Measurements from ENCODE around the gene LTBP1. TPM values are rescaled to one million over a fixed set of nuclear protein-coding genes. Genes with fewer than 3 reads are reported as not detected.

The LTBP1 gene
- total RNA-seq, 1 experiment from 2014 or later: 119 TPM

GRCh38 chr2:32902174-32902573 is 44.6 kb upstream of the LTBP1 start:
- Mint-ChIP-seq H3K4me1 (ENCODE audit: insufficient read depth, unreplicated experiment) (peaks cover 8% of the 10 kb centered on the region), H3K36me3 (ENCODE audit: insufficient read depth, unreplicated experiment) (peaks cover 5% of the 10 kb centered on the region), H3K9me3 (ENCODE audit: unreplicated experiment) (peaks cover 7% of the 10 kb centered on the region), H3K27ac (ENCODE audit: low read depth, unreplicated experiment) (no peak overlapping the region), H3K4me3 (ENCODE audit: unreplicated experiment) (no peak overlapping the region), H3K27me3 (ENCODE audit: insufficient read depth, unreplicated experiment) (peaks cover 44% of the 10 kb centered on the region)
- ChIA-PET POLR2A (no interaction called here), CTCF (interaction anchor here (1.3 kb wide), 1 partner anchor 131 kb away, joined by 4 read pairs; no protein-coding TSS in a partner anchor)
- DNase-seq (ENCODE audit: unreplicated experiment): no peak
- TF ChIP-seq, protein P1, sequence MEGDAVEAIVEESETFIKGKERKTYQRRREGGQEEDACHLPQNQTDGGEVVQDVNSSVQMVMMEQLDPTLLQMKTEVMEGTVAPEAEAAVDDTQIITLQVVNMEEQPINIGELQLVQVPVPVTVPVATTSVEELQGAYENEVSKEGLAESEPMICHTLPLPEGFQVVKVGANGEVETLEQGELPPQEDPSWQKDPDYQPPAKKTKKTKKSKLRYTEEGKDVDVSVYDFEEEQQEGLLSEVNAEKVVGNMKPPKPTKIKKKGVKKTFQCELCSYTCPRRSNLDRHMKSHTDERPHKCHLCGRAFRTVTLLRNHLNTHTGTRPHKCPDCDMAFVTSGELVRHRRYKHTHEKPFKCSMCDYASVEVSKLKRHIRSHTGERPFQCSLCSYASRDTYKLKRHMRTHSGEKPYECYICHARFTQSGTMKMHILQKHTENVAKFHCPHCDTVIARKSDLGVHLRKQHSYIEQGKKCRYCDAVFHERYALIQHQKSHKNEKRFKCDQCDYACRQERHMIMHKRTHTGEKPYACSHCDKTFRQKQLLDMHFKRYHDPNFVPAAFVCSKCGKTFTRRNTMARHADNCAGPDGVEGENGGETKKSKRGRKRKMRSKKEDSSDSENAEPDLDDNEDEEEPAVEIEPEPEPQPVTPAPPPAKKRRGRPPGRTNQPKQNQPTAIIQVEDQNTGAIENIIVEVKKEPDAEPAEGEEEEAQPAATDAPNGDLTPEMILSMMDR (IDR thresholded peaks at IDR 0.05; ENCODE audit: unreplicated experiment): no peak
- BruUV-seq (replicated peaks): no TSS peak
- intact Hi-C loops (cut with micrococcal nuclease): no loop called here

GRCh38 chr2:32902986-32903385 is 43.8 kb upstream of the LTBP1 start:
- POLR2A ChIA-PET: no interaction called here
- Mint-ChIP-seq H3K4me3 (ENCODE audit: unreplicated experiment) (no peak overlapping the region), H3K9me3 (ENCODE audit: unreplicated experiment) (peaks cover 7% of the 10 kb centered on the region), H3K27ac (ENCODE audit: low read depth, unreplicated experiment) (no peak overlapping the region), H3K36me3 (ENCODE audit: insufficient read depth, unreplicated experiment) (peaks cover 5% of the 10 kb centered on the region), H3K27me3 (ENCODE audit: insufficient read depth, unreplicated experiment) (peaks cover 36% of the 10 kb centered on the region), H3K4me1 (ENCODE audit: insufficient read depth, unreplicated experiment) (peaks cover 8% of the 10 kb centered on the region)
- no TSS peak for BruUV-seq (replicated peaks)
- DNase-seq (ENCODE audit: unreplicated experiment): no peak
- intact Hi-C loops (cut with micrococcal nuclease): no loop called here
- CTCF ChIA-PET: interaction anchor here (0.6 kb wide), 1 partner anchor 15 kb away, joined by 4 read pairs; no protein-coding TSS in a partner anchor
- TF ChIP-seq, protein P1 (IDR thresholded peaks at IDR 0.05; ENCODE audit: unreplicated experiment): no peak

GRCh38 chr2:32904074-32904473 is 42.7 kb upstream of the LTBP1 start:
- Mint-ChIP-seq H3K27ac (ENCODE audit: low read depth, unreplicated experiment) (no peak overlapping the region), H3K4me1 (ENCODE audit: insufficient read depth, unreplicated experiment) (peaks cover 8% of the 10 kb centered on the region), H3K36me3 (ENCODE audit: insufficient read depth, unreplicated experiment) (peaks cover 5% of the 10 kb centered on the region), H3K9me3 (ENCODE audit: unreplicated experiment) (peaks cover 7% of the 10 kb centered on the region), H3K4me3 (ENCODE audit: unreplicated experiment) (no peak overlapping the region), H3K27me3 (ENCODE audit: insufficient read depth, unreplicated experiment) (peaks cover 25% of the 10 kb centered on the region)
- BruUV-seq (replicated peaks): no TSS peak
- no peak for DNase-seq (ENCODE audit: unreplicated experiment)
- intact Hi-C loops (cut with micrococcal nuclease): no loop called here
- POLR2A ChIA-PET: no interaction called here
- CTCF ChIA-PET: no interaction called here
- TF ChIP-seq, protein P1 (IDR thresholded peaks at IDR 0.05; ENCODE audit: unreplicated experiment): no peak

DNA sequence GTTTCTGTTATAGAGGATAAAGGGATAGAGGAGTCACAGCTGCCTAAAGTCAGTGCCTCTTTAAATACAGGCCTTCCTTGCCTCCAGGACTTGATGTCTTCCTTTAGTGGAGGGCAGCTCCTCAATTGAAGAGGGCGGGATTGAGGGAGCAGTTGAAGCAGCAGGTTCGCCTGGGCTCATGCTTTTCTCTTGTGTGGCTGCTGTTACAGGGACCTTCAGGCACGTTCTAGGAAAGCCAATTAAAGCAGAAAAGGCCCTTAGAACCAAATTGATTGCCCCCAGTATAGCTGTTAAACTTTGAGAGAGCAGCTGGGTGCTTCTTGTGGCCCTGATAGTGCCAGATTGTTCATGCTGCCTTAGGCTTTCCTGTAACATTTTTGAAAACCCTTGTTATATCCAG is 42.0 kb upstream of the LTBP1 start:
- ChIA-PET POLR2A (no interaction called here), CTCF (interaction anchor here (0.7 kb wide), 1 partner anchor 525 kb away, joined by 3 read pairs; no protein-coding TSS in a partner anchor)
- intact Hi-C loops (cut with micrococcal nuclease): no loop called here
- Mint-ChIP-seq H3K27me3 (ENCODE audit: insufficient read depth, unreplicated experiment) (peaks cover 18% of the 10 kb centered on the region), H3K4me3 (ENCODE audit: unreplicated experiment) (no peak overlapping the region), H3K36me3 (ENCODE audit: insufficient read depth, unreplicated experiment) (peaks cover 5% of the 10 kb centered on the region), H3K27ac (ENCODE audit: low read depth, unreplicated experiment) (no peak overlapping the region), H3K4me1 (ENCODE audit: insufficient read depth, unreplicated experiment) (peaks cover 8% of the 10 kb centered on the region), H3K9me3 (ENCODE audit: unreplicated experiment) (peaks cover 7% of the 10 kb centered on the region)
- DNase-seq (ENCODE audit: unreplicated experiment): no peak
- BruUV-seq (replicated peaks): no TSS peak
- TF ChIP-seq, protein P1 (IDR thresholded peaks at IDR 0.05; ENCODE audit: unreplicated experiment): no peak

Measured in MCF 10A (cell line).